NCI-H2227 treated with DMSO at 0.1 percent for 48 hours (cell line): ENCODE measurements around the gene CDC42BPB.

Experiments used
- DNase-seq: peaks from one replicate; lab custom pipeline; 2025; lab: John Stamatoyannopoulos, UW

Gene CDC42BPB

GRCh38 chr14:102993523-102993922, 63.8 kb downstream of the CDC42BPB start:
- DNase-seq, result no peak

- no peak for DNase-seq
Measured at GRCh38 chr14:102991376-102991775, 66.0 kb downstream of the CDC42BPB start.

GRCh38 chr14:102988054-102988453, 69.3 kb downstream of the CDC42BPB start:
- no peak for DNase-seq

GRCh38 chr14:102986810-102987579, 70.4 kb downstream of the CDC42BPB start:
- DNase-seq, result no peak

- DNase-seq, result no peak
Measured at GRCh38 chr14:102985665-102986064, 71.7 kb downstream of the CDC42BPB start.

GRCh38 chr14:102984336-102985102, 72.8 kb downstream of the CDC42BPB start:
- no peak for DNase-seq

GRCh38 chr14:102983496-102983895, 73.9 kb downstream of the CDC42BPB start:
- DNase-seq, result no peak

GRCh38 chr14:102982852-102983470, 74.4 kb downstream of the CDC42BPB start:
- DNase-seq, result no peak

- no peak for DNase-seq
Measured at GRCh38 chr14:102980409-102980810, 76.9 kb downstream of the CDC42BPB start.

GRCh38 chr14:102979406-102979805, 77.9 kb downstream of the CDC42BPB start:
- DNase-seq, result no peak

GRCh38 chr14:102977475-102977874, 79.9 kb downstream of the CDC42BPB start:
- no peak for DNase-seq

GRCh38 chr14:102975662-102976061, 81.7 kb downstream of the CDC42BPB start:
- no peak for DNase-seq

- no peak for DNase-seq
Measured at GRCh38 chr14:102973706-102974285, 83.6 kb downstream of the CDC42BPB start.

GRCh38 chr14:102971836-102972606, 85.3 kb downstream of the CDC42BPB start:
- DNase-seq, result no peak

- no peak for DNase-seq
Measured at GRCh38 chr14:102971314-102971713, 86.0 kb downstream of the CDC42BPB start.

- no peak for DNase-seq
Measured at GRCh38 chr14:102970496-102970895, 86.9 kb downstream of the CDC42BPB start.

- no peak for DNase-seq
Measured at GRCh38 chr14:102969901-102970300, 87.4 kb downstream of the CDC42BPB start.

GRCh38 chr14:102969060-102969791, 88.1 kb downstream of the CDC42BPB start:
- no peak for DNase-seq

- no peak for DNase-seq
Measured at GRCh38 chr14:102968306-102968705, 89.0 kb downstream of the CDC42BPB start.

- DNase-seq, result no peak
Measured at GRCh38 chr14:102967506-102967795, 89.9 kb downstream of the CDC42BPB start.
